HG02870 (cell line): Measurements from ENCODE around the gene RBM41.
"Not testable (repeated sequence)": the region's sequence is repeated elsewhere in the genome, so short reads cannot be mapped to it uniquely, and the experiment has no call there.

ENCODE experiments used
- ATAC-seq: cut with Tn5 transposase; IDR thresholded peaks from one replicate; pipeline ENCODE4 v1.9.1; 2021; ENCODE audit warnings: mild to moderate bottlenecking, moderate library complexity; ENCODE audit not compliant: unreplicated experiment

The RBM41 gene

GRCh38 chrX:107118322-107119147 lies at the start of gene RBM41:
RBM41 (minus strand) TSS chrX:107118822; CDS start chrX:107118773, 49 bp downstream.
- ATAC-seq, result peak; percentile 99

GRCh38 chrX:107168257-107168656 lies 49.6 kb upstream of the RBM41 start:
- ATAC-seq, result no peak

GRCh38 chrX:107167163-107167921 lies 48.7 kb upstream of the RBM41 start:
- ATAC-seq, result no peak

GRCh38 chrX:107157618-107158017 lies 39.0 kb upstream of the RBM41 start:
- not testable (repeated sequence) for ATAC-seq

GRCh38 chrX:107155621-107156430 lies 37.2 kb upstream of the RBM41 start:
- ATAC-seq, result not testable (repeated sequence)

GRCh38 chrX:107154787-107155620 lies 36.4 kb upstream of the RBM41 start:
- no peak for ATAC-seq

- ATAC-seq, result no peak
Measured at GRCh38 chrX:107153005-107153404, 34.4 kb upstream of the RBM41 start.

GRCh38 chrX:107146670-107147069 lies 28.0 kb upstream of the RBM41 start:
- no peak for ATAC-seq

GRCh38 chrX:107135965-107136307 lies 17.3 kb upstream of the RBM41 start:
- ATAC-seq, result no peak

- no peak for ATAC-seq
Measured at GRCh38 chrX:107135049-107135964, 16.7 kb upstream of the RBM41 start.

GRCh38 chrX:107123750-107124149 lies 5.1 kb upstream of the RBM41 start:
- ATAC-seq, result no peak

- no peak for ATAC-seq
Measured at GRCh38 chrX:107119283-107119682, 661 bp upstream of the RBM41 start.

- no peak for ATAC-seq
Measured at GRCh38 chrX:107117993-107118321, 665 bp downstream of the RBM41 start.

- no peak for ATAC-seq
Measured at GRCh38 chrX:107107459-107107858, 11.2 kb downstream of the RBM41 start.

- ATAC-seq, result no peak
Measured at GRCh38 chrX:107102980-107103379, 15.6 kb downstream of the RBM41 start.

- no peak for ATAC-seq
Measured at GRCh38 chrX:107076158-107076557, 42.5 kb downstream of the RBM41 start.

GRCh38 chrX:107057731-107058130 lies 60.9 kb downstream of the RBM41 start:
- not testable (repeated sequence) for ATAC-seq

GRCh38 chrX:107054978-107055377 lies 63.6 kb downstream of the RBM41 start:
- no peak for ATAC-seq

- ATAC-seq, result no peak
Measured at GRCh38 chrX:107050195-107050709, 68.4 kb downstream of the RBM41 start.
